T-helper 9 cell (primary cell): ENCODE data around the gene EMD.

Experiments
- DNase-seq: peaks from one replicate; pipeline ENCODE4 v3.0.0-alpha.2; 2020

Gene EMD

DNA sequence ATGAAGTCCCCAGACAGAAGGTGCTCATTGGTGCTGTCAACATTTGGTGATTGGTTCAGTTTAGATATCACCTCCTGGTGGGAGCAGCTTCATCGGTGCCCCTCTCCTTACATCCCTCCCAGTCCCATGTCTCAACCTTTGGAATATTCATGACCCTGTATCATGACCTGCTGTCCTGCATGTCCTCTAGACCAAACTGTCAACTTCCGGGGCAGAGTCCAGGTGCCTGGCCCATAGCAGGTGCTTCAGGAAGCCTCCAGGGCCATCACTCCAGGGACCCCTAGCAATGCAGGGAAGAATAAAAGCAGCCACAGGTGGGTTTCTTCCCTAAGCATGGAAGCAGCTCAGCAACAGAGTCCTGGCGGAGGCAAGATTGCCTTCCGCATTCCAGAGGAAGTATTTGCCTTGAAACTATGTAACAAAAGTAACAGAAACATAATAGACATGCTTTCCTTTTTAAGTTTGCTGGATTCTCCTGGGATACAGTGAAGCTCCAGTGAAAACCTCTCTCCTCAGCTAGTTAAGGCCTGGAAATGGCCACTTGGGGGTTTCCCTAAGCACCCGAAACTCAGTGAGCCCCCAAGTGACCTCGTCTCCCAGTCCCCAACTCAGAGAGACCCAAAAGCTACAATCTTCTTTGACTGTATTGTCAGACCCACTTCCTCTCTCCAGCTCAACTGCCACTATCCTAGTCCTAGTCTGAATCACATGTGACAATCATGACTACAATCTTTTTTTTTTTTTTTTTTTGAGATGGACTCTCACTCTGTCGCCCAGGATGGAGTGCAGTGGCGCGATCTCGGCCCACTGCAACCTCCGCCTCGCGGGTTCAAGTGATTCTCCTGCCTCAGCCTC lies 48.0 kb downstream of the EMD start:
- DNase-seq, result no peak

DNA sequence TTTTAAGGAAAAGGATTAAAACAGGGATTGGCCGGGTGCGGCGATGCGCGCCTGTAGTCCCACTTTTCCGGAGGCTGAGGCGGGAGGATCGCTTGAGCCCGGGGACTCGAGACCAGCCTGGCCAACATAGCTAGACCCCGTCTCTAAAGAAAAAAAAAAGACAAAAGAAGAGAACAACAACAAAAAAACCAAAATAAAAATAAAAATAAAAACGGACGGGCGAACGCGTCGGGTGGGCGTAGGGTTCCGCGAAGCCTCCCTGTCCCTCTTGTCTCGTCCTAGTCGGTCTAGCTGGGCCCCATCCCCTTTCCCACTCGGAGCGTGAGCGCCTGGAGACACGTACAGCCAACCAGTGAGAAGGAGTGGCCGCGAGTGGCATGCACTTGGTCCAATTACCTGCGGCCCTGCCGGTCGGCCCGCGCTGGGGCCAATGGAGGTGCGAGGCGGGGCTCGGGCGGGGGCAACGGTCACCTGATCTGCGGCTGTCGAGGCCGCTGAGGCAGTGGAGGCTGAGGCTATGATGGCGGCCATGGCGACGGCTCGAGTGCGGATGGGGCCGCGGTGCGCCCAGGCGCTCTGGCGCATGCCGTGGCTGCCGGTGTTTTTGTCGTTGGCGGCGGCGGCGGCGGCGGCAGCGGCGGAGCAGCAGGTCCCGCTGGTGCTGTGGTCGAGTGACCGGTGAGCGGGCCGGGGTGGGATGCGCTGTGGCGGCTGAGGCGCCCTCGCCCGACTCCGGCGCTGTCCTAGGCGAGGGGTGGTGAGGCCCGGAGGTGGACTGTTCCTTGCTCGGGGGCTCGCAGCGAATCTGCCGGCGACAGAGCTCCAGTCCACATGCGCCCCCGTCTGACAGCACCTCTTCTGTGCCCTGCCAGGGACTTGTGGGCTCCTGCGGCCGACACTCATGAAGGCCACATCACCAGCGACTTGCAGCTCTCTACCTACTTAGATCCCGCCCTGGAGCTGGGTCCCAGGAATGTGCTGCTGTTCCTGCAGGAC lies 49.4 kb downstream of the EMD start, which contains the start of gene ATP6AP1:
Gene ATP6AP1 (plus strand): TSS at position 502 of the 996 bp plus-strand sequence. CDS start 16 bp downstream, at position 518.
- peak; percentile 76 for DNase-seq

DNA sequence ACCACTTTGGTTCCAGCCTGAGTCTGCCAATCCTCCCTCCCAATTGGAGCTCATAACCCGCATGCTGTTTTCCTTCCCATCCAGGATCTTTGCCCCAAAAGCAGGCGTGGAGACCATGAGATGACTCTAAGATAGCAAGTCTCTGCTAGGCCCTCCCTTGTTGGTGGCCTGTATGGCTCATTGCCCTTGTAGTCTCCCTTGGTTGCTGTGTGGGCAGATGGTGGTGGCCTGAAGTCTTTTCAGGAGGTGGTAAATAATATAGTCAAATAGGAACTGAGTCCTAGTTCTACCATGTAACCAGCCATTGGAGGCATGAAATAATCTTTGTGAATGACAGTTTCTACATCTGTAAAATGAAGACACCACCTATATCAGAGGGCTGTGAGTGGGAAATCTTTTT lies 50.6 kb downstream of the EMD start:
- DNase-seq, result no peak

DNA sequence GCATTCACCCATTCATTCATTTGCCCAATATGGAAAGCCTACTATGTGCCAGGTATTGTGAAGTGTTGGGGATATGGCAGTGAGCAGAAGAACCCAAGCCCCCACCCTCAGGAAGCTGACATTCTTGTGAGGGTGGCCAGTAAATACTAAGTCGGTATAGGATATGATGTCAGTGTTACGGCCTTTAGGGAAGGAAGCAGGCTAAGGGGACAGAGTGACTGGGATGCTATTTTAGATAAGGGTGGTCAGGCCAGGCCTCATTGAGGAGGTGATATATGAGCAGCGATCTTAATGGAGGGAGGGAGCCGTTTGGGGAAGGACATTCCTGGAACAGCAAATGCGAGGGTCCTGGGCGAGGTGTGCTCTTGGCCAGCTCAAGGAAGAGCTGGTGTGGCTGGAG lies 51.4 kb downstream of the EMD start:
- DNase-seq, result no peak

DNA sequence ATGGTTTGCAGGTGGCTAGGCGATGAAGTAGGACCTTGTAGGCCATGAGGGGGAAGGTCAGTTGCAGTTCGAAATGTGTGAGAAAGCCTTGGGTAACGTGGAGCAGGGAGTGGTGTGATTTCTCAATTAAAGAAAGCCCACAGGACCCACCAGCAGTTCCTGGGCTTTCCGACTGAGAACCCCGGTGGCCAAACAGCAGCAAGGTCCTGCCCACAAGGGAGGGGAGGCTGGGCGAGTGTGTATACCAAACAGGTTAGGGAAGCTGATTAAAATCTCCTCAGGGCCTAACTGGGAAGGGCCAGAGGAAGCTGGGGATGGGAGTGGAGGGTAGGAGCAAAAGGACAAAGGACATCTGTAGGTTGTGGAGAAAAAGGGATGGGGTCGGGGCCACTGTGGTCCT lies 51.8 kb downstream of the EMD start:
- no peak for DNase-seq
